HepG2 (cell line): ENCODE measurements around the gene STIM1. TPM values are rescaled to one million over a fixed set of nuclear protein-coding genes. Genes with fewer than 3 reads are reported as not detected.

Experiments used
- ATRX ChIP-seq: sonication (generic); formaldehyde crosslinking; IDR thresholded peaks from 2 replicates; pipeline ENCODE4 v1.4.0; 2020; ENCODE audit warnings: missing genetic modification reagents, borderline replicate concordance
- CEBPG ChIP-seq: IDR thresholded peaks from 2 replicates; pipeline ENCODE4 v1.6.1; 2016
- CENPX ChIP-seq: sonication (generic); formaldehyde crosslinking; IDR thresholded peaks from 2 replicates; pipeline ENCODE4 v1.9.0; 2021; ENCODE audit warnings: mild to moderate bottlenecking, missing genetic modification reagents, moderate library complexity
- ETV6 ChIP-seq: sonication (generic); formaldehyde crosslinking; conservative IDR thresholded peaks from 2 replicates; pipeline ENCODE4 v1.4.0; 2020; ENCODE audit warnings: missing genetic modification reagents
- GTF2F1 ChIP-seq: fragments of 150-350 bp; IDR thresholded peaks from 2 replicates; pipeline ENCODE4 v1.6.1; 2014; ENCODE audit warnings: low read length
- HOMEZ ChIP-seq: IDR thresholded peaks from 2 replicates; pipeline ENCODE4 v1.6.1; 2016; ENCODE audit warnings: low read depth
- ISX ChIP-seq: sonication (generic); formaldehyde crosslinking; conservative IDR thresholded peaks from 2 replicates; pipeline ENCODE4 v1.5.0; 2020; ENCODE audit warnings: missing genetic modification reagents
- MED1 ChIP-seq: sonication (generic); formaldehyde crosslinking; IDR thresholded peaks from 2 replicates; pipeline ENCODE4 v1.4.0; 2020; ENCODE audit warnings: missing genetic modification reagents
- MLLT10 ChIP-seq: sonication (generic); formaldehyde crosslinking; IDR thresholded peaks from 2 replicates; pipeline ENCODE4 v1.4.0; 2020; ENCODE audit warnings: missing genetic modification reagents
- MTA3 ChIP-seq: sonication (generic); formaldehyde crosslinking; IDR thresholded peaks from 2 replicates; pipeline ENCODE4 v1.4.0; 2020; ENCODE audit warnings: missing genetic modification reagents
- PAWR ChIP-seq: sonication (generic); formaldehyde crosslinking; IDR thresholded peaks from 2 replicates; pipeline ENCODE4 v1.4.0; 2020; ENCODE audit warnings: missing genetic modification reagents, mild to moderate bottlenecking, borderline replicate concordance
- PHF5A ChIP-seq: IDR thresholded peaks from one replicate; pipeline ENCODE4 v1.6.1; 2018; ENCODE audit warnings: low read depth, missing genetic modification reagents; ENCODE audit not compliant: unreplicated experiment
- POLR2AphosphoS2 ChIP-seq: IDR thresholded peaks from 2 replicates; pipeline ENCODE4 v1.6.1; 2011; ENCODE audit warnings: low read depth, low read length, improper control_type of control experiment
- RBFOX2 ChIP-seq: fragments of 200-400 bp; formaldehyde crosslinking; IDR thresholded peaks from 2 replicates; pipeline ENCODE4 v1.6.1; 2017; ENCODE audit warnings: low read depth, mild to moderate bottlenecking, low read length
- TBX3 ChIP-seq: fragments of 450-650 bp; IDR thresholded peaks from 2 replicates; pipeline ENCODE4 v1.6.1; 2017; ENCODE audit warnings: antibody characterized with exemption, mild to moderate bottlenecking, inconsistent platforms, borderline replicate concordance
- TFE3 ChIP-seq: IDR thresholded peaks from 2 replicates; pipeline ENCODE4 v1.6.1; 2016
- ZBTB21 ChIP-seq: sonication (generic); formaldehyde crosslinking; IDR thresholded peaks from 2 replicates; pipeline ENCODE4 v1.4.0; 2020; ENCODE audit warnings: missing genetic modification reagents
- ZBTB26 ChIP-seq: IDR thresholded peaks from 2 replicates; pipeline ENCODE4 v1.6.1; 2016; ENCODE audit warnings: missing compliant biosample characterization, missing genetic modification reagents, borderline replicate concordance
- ZBTB49 ChIP-seq: sonication (generic); formaldehyde crosslinking; IDR thresholded peaks from 2 replicates; pipeline ENCODE4 v1.4.0; 2020; ENCODE audit warnings: missing genetic modification reagents, borderline replicate concordance
- ZBTB8A ChIP-seq: sonication (generic); formaldehyde crosslinking; IDR thresholded peaks from 2 replicates; pipeline ENCODE4 v1.4.0; 2020; ENCODE audit warnings: mild to moderate bottlenecking, low read depth, missing genetic modification reagents, borderline replicate concordance
- ZNF232 ChIP-seq: sonication (generic); formaldehyde crosslinking; IDR thresholded peaks from 2 replicates; pipeline ENCODE4 v1.4.0; 2020; ENCODE audit warnings: missing genetic modification reagents, borderline replicate concordance
- ZNF263 ChIP-seq: sonication (generic); formaldehyde crosslinking; IDR thresholded peaks from 2 replicates; pipeline ENCODE4 v1.4.0; 2020; ENCODE audit warnings: missing genetic modification reagents
- ZNF34 ChIP-seq: sonication (generic); formaldehyde crosslinking; IDR thresholded peaks from 2 replicates; pipeline ENCODE4 v1.4.0; 2020; ENCODE audit warnings: mild to moderate bottlenecking, missing genetic modification reagents, borderline replicate concordance
- ZNF543 ChIP-seq: sonication (generic); formaldehyde crosslinking; IDR thresholded peaks from 2 replicates; pipeline ENCODE4 v1.4.0; 2020; ENCODE audit warnings: mild to moderate bottlenecking, missing genetic modification reagents
- ZNF629 ChIP-seq: sonication (generic); formaldehyde crosslinking; conservative IDR thresholded peaks from 2 replicates; pipeline ENCODE4 v1.5.0; 2020; ENCODE audit warnings: missing genetic modification reagents
- polyA plus RNA-seq, 8 experiments: library from polyadenylated mRNA; depleted of rRNA in 3 of 8; stranded (reverse) in 7 of 8; unstranded in 1 of 8; fragments of >200 nt; fragmentation: Illumina TruSeq in 4 of 8; extraction: Trizol in 4 of 8; gene quantifications; 2 replicates each; pipeline versions ENCODE4 v1.2.1 to v1.2.3, GENCODE V29; 2011 to 2016; ENCODE audit warnings: low read depth in 4 of 8, missing spikeins in 1 of 8, mixed read lengths in 1 of 8; ENCODE audit not compliant: insufficient read depth in 1 of 8
- total RNA-seq, 5 experiments: library from RNA; depleted of rRNA; stranded (reverse); fragments of >200 nt; fragmentation: Illumina TruSeq; extraction: Trizol; gene quantifications; 2 replicates each; pipeline ENCODE4 v1.2.3, GENCODE V29; 2016; ENCODE audit warnings: low read depth in 1 of 5

The STIM1 gene
- total and polyA plus RNA-seq, 2 of the 13 experiments (the other 11 are each of a cell fraction or from before 2014, with no cell fraction given) = 19.2 to 28.5 TPM

GRCh38 chr11:3905080-3905953, 49.9 kb downstream of the STIM1 start (continued):
- TF ChIP-seq PAWR (no peak), TBX3 (peak; percentile 31; the same call in 1 of the 2 replicates), ETV6 (peak; percentile 39; the same call in 1 of the 2 replicates), PHF5A (CRISPR knock-in tag) (no peak), TFE3 (peak; percentile 70), MTA3 (CRISPR knock-in tag) (no peak), ATRX (no peak), ZBTB8A (CRISPR knock-in tag) (no peak), ZNF543 (no peak), ZNF263 (no peak), ZNF34 (no peak), ZBTB49 (CRISPR knock-in tag) (no peak), RBFOX2 (no peak), ZNF629 (CRISPR knock-in tag) (0 out of 2 replicates have a peak, but pooled peaks have one; percentile 12), ZBTB26 (CRISPR knock-in tag) (peak; percentile 85; the same call in 1 of the 2 replicates), CEBPG (peak; percentile 98), POLR2AphosphoS2 (no peak), ZNF232 (CRISPR knock-in tag) (no peak; the same call in 1 of the 2 replicates), MED1 (CRISPR knock-in tag) (peak; percentile 85), CENPX (no peak), GTF2F1 (no peak), ISX (CRISPR knock-in tag) (no peak), HOMEZ (CRISPR knock-in tag) (peak; percentile 44; the same call in 1 of the 2 replicates), MLLT10 (CRISPR knock-in tag) (no peak), ZBTB21 (peak; percentile 42; the same call in 1 of the 2 replicates)
